Heart left ventricle (tissue), 13 donors: Measurements from ENCODE around the gene UMODL1.

Experiments used
- CTCF ChIP-seq, 12 donors: fragments of 200-600 bp; sonication (generic) in 4 of 12; IDR thresholded peaks; one replicate each; pipeline versions ENCODE4 v1.5.0 to v1.8.0; 2018 to 2022; ENCODE audit warnings: antibody characterized with exemption in 12 of 12, mild to moderate bottlenecking in 5 of 12
- POLR2A ChIP-seq, 2 donors: fragments of 450-650 bp; IDR thresholded peaks; one replicate each; pipeline ENCODE4 v1.6.1; 2017; ENCODE audit warnings: antibody characterized with exemption in 2 of 2, mild to moderate bottlenecking in 2 of 2, moderate library complexity in 2 of 2
- donor health status: ischemic (EF 13 %, LVEDD 7.1; RV severe dilation, severe dysfunction).
- donor health status: DM: no; HTN: yes; CAD: no.
- donor health status: DM: no; HTN: no; CAD: no.
- donor health status: ischemic (EF 25% LVEDD 6.9; RV normal size, moderate dysfunction).
- donor health status: ischemic (EF 25% LVEDD 5.7; RV mildly dilated, moderate dysfunction).
- donor health status: ischemic (EF 35%, LVEDD 5.7; RV mildly dilated, moderate dysfunction).
- donor health status: nonischemic (EF 11% LVEDD 7.7; RV severe dilation, severe dysfunction).
- donor health status: DM: yes; HTN: yes; CAD: no.
- donor health status: PGD.
- donor health status: ischemic (EF 29% LVEDD 5.4; RV normal size, mild dysfunction).
- donor health status: nonischemic (EF 23%, LVEDD 6.1; RV moderate dilation, normal function).

- TF ChIP-seq CTCF (IDR thresholded peaks at IDR 0.05) (no peak), POLR2A (IDR thresholded peaks at IDR 0.05) (no peak)
Measured at GRCh38 chr21:42097274-42097673, 26.2 kb downstream of the UMODL1 start.
